HTERT RPE-1 (cell line): ENCODE measurements around the gene ZNF124.
"Not testable (repeated sequence)": the region's sequence is repeated elsewhere in the genome, so short reads cannot be mapped to it uniquely, and the experiment has no call there.

Source experiments
- in situ Hi-C: fragments of 300-500 bp; cut with MboI; formaldehyde crosslinking; loops from 4 replicates; pipeline ENCODE4 v1.14.3; 2020; ENCODE audit warnings: low sequenced_read_pairs

The ZNF124 gene

DNA sequence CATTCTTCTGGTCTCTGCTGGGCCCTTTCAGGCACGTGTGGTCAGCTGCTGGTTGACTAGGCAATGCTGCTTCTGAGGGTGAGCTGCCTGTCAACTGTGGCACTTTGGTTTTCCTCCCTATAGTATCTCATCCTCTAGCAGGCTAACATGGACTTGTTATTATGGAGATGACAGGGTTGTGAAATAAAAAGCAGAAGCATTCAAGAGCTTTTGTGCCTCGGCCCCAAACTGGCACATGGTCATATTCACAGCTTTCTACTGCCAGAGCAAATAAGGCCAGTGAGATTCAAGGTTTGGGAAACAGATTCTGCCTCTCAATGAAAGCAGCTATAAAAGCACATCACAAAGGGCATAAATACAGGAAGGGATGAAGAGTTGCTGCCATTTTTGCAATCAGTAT lies 1.6 kb upstream of the ZNF124 start:
- in situ Hi-C loops: no loop called here

DNA sequence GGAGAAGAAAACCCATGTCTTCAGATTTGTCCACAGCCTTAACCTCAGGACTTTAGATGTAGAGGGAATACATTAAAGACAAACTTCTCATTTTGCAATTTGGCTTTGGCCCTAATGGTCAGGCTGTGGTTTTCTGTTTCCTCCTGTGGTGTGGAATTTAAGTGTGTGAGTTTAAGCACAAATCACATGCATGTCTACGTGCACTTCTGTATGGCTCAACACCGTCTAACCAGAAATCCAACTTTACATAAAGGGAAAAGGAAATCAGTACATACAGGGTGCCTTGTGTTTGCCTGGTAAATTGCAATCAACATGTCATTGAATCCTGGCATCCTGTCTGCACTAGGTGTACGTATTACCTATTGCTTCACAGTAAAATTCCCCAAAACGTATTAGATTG lies 1.2 kb upstream of the ZNF124 start:
- in situ Hi-C loops: no loop called here

DNA sequence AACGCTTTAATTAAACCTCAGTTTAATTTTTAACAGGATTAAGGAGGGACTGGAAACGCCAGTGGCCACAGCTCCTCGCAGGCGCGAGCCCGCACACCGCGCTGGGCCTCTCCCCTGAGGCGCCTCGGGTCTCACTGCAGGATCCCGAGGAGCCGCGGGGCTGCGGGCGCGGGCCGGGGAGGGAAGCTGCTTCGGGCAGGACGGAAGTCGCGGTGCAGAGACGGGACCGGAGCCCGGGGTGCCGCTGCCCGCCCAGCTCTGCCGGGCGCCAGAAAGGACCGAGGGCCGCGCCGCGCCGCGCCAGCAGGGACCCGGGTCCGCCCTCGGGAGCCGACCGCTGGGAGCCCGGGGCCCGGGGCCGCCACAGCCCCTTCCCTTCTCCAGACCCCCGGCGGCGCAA lies 377 bp downstream of the ZNF124 start:
- in situ Hi-C loops: not testable (repeated sequence)

DNA sequence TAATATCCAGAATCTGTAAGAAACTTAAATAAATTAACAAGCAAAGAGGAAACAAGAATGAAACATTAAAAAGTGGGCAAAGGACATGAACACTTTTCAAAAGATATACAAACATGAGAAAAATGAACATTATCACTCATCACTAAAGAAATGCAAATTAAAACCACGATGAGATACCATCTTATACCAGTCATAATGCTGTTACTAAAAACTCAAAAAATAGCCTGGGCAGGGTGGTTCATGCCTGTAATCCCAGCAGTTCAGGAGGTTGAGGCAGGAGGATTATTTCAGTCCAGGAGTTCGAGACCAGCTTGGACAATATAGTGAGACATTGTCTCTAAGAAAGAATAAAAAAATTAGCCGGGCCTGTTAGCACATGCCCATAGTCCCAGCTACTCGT lies 6.1 kb downstream of the ZNF124 start:
- in situ Hi-C loops: no loop called here

DNA sequence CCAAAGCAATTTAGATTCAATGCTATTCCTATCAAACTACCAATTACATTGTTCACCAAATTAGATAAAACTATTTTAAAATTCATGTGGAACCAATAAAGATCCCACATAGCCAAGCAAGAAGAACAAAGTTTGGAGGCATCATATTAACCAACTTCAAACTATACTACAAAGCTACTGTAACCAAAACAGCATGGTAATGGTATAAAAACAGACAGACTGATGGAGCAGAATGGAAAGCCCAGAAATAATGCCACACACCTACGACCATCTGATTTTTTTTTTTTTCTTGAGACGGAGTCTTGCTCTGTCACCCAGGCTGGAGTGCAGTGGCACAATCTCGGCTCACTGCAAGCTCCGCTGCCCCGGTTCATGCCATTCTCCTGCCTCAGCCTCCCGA lies 7.1 kb downstream of the ZNF124 start:
- in situ Hi-C loops: no loop called here

DNA sequence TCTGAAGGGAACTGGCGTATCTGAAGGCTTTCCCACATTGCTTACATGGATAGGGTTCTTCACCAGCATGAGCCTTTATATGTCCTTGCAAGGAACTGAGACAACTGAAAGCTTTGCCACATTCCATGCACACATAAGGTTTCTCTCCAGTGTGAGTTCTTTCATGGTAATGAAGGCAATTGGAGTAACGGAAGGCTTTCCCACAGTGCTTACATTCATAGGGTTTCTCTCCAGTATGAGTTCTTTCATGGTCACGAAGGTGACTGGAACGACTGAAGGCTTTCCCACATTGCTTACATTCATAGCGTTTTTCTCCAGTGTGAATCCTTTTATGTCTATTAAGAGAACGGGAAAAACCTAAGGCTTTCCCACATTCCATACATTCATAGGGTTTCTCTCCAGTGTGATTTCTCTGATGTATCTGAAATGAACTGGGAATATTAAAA lies 15.0 kb downstream of the ZNF124 start:
- in situ Hi-C loops: no loop called here

DNA sequence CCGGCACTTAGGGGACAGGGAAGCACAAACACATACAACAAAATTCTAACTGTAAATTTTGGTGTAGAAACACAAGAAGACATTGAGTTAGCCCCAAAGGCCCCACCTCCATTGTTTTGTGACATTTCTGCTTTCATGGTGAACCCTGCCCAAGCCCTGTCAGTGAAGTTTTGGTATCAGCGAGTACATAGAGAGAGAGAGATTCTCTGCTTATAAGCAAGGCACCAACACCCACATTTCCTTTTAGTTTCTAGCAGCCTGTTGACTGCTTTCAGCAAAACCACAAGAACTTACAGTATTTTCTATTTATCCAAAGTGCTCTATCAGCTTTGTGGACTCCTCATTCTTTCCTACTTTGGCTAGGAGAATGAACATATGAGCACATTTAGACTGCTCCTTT lies 24.0 kb downstream of the ZNF124 start:
- in situ Hi-C loops: no loop called here

DNA sequence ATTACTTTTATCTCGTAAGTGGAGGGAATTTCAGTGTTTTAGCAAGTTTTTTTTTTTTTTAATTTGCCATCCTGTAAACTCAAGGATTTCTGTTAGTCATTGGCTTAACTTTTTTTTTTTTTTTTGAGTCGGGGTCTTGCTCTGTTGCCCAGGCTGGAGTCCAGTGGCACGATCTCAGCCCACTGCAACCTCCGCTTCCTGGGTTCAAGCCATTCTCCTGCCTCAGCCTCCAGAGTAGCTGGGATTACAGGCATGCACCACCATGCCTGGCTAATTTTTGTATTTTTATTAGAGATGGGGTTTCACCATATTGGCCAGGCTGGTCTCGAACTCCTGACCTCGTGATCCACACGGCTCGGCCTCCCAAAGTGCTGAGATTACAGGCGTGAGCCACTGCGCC lies 24.7 kb downstream of the ZNF124 start:
- in situ Hi-C loops: not testable (repeated sequence)

DNA sequence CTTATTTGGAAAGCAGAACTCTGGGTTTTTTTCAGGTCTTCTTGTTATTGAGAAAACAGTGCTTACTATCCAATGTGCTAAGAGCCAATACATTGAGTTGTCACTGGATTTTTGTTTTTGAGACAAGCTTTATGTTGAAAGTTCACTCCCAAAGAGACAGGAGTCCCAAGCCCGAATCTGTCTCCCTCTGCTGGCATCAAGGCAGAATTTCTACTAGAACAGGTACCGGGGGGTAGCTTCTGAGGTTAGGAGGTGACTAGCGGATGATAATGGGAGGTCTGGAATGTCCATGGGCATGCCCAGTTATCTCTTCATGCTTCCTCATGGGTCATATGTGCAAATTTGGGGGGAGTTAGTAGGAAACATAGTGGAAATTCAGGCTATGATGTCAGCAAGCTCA lies 25.1 kb downstream of the ZNF124 start:
- in situ Hi-C loops: no loop called here

DNA sequence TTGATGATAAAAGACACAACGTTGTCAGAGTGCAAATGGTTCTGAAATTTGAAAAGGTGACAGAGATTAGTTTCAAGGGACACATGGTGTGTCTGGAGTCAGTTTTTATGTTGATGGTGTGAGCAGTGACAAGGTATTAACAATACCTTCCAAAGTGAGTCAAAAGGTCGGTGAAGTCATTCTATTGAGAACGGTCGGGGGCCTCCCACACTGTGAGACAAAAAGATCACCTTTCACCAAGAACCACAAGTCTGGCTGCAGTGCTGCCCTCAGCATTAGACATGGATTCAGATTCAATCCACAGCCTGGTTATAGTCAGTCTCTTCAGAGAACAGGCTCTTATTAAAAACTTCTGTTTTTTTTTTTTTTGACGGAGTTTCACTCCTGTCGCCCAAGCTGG lies 26.5 kb downstream of the ZNF124 start:
- in situ Hi-C loops: no loop called here

DNA sequence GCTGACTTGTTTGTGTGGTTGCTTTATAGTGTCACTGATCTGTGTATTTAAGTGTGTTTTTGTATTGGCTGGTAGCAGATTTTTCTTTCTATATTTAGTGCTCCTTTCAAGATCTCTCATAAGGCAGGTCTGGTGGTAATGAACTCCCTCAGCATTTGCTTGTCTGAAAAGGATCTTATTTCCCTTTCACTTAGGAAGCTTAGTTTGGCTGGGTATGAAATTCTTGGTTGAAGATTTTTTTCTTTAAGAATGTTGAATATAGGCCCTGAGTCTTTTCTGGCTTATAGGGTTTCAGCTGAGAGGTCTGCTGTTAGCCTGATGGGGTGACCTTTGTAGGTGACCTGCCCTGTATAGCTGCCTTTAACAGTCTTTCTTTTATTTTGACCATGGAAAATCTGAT lies 32.3 kb downstream of the ZNF124 start:
- in situ Hi-C loops: not testable (repeated sequence)

DNA sequence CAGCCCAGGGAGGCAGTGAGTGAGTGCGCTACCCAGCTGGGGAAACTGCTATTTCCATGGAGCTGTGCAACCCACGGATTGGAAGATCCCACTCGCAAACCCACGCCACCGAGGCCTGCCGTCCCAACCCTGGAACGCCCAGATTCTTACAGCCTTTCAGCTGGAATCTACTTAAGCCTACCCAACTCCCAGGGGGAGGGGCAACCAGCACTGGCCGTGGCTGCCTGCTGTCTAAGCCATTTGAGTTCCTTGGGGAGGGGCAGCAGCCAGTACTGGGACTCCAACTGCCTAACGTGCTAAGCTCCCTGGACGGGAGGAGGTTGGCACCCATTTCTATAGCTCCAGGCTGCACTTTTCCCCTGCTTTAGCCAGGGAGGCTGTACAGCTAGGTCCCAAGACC lies 40.6 kb downstream of the ZNF124 start:
- in situ Hi-C loops: no loop called here

DNA sequence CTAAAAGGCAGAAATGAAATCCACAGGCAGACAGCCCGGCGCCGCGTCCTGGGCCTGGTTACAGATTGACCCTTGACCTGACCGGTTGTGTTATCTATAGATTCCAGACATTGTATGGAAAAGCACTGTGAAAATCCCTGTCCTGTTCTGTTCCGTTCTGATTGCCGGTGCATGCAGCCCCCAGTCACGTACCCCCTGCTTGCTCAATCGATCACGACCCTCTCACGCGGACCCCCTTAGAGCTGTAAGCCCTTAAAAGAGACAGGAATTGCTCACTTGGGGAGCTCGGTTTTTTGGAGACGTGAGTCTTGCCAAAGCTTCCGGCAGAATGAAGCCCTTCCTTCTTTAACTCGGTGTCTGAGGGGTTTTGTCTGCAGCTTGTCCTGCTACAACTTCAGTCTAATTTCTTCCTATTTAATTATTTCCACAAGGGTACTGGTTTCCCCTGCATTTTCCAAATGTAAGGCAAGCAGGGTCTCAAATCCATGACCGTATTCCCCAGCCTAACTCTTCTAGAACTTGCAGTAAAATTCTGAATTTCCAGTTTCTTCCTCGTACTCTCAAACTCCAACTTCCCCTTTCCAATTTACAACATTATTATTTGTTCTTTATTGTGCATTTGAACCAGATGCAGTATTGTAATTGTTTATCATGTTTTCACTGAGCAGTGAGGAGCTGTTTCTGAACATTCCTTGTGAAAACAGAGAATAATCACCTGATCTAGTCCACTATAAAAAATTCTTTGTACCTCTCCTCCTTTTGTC lies 44.1 kb downstream of the ZNF124 start:
- in situ Hi-C loops: not testable (repeated sequence)

DNA sequence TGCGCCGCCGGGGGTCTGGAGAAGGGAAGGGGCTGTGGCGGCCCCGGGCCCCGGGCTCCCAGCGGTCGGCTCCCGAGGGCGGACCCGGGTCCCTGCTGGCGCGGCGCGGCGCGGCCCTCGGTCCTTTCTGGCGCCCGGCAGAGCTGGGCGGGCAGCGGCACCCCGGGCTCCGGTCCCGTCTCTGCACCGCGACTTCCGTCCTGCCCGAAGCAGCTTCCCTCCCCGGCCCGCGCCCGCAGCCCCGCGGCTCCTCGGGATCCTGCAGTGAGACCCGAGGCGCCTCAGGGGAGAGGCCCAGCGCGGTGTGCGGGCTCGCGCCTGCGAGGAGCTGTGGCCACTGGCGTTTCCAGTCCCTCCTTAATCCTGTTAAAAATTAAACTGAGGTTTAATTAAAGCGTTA lies 45.2 kb downstream of the ZNF124 start:
- in situ Hi-C loops: not testable (repeated sequence)

DNA sequence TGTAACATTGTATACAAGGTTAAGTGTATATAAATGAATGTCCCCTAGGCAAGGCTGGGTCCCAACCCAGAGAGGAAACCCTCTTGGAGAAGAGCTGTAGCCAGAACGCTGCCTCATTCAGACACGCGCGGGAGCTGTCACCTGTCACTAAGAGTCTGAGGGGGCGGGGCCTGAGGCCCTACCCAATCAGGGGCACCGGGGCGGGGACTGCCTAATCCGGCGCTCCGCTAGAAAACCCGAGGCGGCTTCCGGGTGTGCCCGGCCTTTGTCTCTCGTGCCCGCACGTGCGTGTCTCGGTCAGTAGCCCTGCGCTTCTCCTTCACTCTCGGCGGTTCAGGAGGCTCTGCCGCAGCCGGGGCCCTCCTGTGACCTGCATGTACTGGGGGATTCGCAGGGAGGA lies 45.7 kb downstream of the ZNF124 start:
- in situ Hi-C loops: not testable (repeated sequence)

DNA sequence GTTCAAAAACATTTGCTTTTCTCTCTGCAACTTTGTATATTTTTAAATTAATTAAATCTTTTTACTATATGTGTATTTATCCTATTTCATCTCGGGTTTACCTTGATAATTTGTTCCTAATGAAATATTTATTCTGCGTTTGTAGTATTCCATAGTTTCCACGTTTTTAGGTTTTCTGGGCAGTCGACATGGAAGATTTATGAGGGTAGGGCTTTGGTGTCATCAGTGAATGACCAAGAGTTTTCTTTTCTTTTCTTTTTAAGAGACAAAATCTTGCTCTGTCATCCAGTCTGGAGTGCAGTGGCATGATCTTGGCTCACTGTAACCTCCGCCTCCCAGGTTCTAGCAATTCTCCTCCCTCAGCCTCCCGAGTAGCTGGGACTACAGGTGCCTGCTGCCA lies 50.4 kb downstream of the ZNF124 start:
- in situ Hi-C loops: no loop called here

DNA sequence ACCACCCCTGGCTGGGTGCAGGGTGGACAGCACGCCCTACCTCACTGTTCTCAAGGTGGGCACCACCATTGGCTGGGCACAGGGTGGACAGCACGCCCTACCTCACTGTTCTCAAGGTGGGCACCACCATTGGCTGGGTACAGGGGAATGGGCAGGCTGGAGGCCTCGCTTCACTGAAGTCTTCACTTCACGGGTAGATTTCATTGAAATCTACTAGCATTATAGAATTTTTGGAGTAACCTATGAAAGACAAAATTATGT lies 51.5 kb downstream of the ZNF124 start:
- in situ Hi-C loops: not testable (repeated sequence)

DNA sequence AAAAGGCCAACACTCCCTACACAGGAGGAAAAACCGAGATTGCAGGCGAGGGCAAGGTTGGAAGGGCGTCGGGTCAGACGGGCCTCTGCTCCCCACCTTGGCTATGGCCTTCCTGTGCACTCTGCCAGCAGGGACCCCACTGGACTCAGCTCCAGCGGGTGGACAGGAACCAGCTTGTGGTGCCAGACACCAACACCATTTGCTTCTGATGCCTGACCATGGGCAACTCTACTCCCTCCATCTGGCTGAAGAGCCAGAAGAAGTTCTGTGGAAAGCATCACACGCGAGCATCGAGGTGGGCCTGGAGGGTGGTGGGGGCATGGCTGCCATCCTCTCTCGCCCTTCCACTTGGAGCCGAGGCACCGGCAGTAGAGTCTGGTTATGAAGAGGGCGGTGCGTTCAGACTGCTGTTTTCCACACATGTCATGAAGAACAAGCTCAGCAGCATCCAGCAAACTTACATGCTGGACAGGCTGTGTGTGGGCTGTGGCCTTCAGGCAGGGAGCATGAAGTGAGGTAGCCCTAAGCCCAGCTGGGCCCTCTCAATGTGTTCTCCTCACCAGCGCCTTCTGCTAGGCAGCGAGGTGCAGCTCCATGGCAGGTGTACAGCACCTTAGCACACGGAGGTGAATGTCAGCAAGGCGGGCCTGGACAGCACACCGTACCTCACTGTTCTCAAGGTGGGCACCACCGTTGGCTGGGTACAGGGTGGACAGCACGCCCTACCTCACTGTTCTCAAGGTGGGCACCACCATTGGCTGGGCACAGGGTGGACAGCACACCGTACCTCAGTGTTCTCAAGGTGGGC lies 52.0 kb downstream of the ZNF124 start:
- in situ Hi-C loops: no loop called here

DNA sequence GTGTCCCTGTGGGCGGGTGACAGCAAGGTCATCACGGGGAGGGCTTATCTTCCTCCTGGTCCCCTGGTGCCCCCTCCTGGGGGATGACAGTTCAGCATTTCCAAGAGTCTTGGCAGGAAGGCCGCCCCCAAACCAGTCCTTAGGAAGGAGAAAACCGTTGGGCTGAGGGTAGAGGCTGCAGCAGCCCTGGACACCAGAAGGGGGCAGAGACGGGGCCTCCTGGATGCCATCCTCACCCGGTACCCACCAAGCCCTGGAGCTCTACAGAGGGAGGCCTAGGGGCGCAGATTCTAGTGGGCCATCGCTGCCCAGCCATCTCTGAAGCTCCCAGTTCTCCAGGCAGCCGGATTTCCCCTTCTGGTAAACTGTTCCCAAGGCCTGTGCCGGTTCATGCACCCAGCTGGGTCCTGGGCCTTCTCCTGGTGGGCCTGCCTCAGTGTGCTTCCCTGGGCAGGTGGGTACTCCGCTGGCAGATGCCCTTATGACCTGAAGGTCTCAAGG lies 52.8 kb downstream of the ZNF124 start:
- in situ Hi-C loops: no loop called here

DNA sequence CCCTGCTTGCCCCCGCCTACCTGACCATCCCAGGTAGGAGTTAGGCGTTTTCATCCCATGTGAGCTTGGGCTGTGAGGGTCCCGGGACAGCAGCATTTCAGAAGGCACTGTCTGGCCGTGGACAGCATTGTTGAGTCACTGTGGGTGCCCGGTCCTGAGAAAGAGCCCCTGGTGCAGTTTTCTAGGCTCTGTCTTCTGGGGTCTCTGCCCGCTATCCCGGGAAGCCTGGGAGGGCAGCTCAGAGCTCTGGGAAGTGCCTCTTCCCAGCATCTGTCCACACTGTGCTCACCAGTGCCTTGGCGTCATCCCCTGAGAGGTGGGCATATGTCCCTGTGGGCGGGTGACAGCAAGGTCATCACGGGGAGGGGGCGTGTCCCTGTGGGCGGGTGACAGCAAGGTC lies 56.3 kb downstream of the ZNF124 start:
- in situ Hi-C loops: no loop called here

DNA sequence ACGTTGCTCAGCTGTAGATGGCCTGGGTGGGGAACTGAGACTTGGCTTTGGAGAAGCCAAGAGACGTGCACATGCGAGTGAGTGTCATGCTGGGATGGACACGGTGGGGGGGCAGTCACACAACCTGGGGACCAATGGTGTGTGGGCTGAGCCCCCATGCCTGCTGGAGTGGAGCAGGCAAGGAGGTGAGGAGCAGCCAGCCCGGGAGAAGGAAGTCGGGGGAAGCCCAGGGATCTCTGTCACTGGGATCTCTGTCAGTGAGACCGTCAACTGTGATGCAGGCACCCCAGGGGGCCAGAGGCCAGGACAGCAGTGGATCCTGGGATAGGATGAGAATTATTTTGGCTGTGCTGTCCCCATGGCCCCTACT lies 56.7 kb downstream of the ZNF124 start:
- in situ Hi-C loops: no loop called here

DNA sequence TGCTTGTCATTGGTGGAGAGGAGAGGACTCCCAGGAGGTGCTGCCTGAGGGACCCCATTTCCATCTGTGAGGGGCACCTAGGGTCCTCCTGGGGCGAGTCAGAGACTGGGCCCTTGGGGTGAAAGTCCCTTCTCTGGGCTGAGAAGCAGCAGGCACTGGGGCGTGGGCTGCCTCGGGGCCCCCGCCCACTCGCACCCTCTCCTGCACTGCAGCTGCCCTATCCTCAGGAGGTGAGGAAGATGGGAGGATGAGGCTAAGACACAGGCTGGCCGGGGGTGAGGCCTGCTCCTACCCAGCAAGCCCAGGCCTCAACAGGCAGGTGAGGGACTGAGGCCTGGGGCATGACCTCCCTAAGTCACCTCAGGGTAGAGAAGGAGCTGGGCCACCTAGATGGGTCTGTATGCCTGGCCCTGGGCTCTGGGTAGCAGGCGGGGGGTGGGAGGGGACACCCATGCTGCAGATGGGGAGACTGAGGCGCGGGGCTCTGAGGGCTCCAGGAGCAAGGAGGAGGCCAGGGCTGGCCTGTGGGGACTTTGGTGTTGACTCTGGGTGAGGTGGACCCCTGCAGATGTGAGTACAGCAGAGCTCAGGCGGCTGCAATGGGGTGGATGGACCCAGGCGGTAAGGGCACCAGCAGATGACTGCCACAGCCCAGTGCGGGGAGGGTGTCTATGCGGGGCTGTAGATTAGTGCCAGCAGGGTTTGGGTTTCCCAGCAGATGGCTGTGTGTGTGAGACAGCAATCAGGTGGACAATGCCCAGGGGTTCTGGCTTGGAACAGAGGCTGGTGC lies 57.3 kb downstream of the ZNF124 start:
- in situ Hi-C loops: no loop called here
